Lower leg skin (tissue), 4 donors: ENCODE measurements around the gene ATXN3L. TPM values are rescaled to one million over a fixed set of nuclear protein-coding genes. Genes with fewer than 3 reads are reported as not detected.

Experiments used
- DNase-seq, 2 donors: peaks; one replicate each; pipeline ENCODE4 v3.0.0-alpha.2; 2019; ENCODE audit warnings: low spot score in 2 of 2
- H3K4me3 ChIP-seq: fragments of 200-600 bp; sonication (generic); 2 replicates; pipeline ENCODE4 v1.5.1; 2017; ENCODE audit warnings: mild to moderate bottlenecking, low read depth; ENCODE audit not compliant: poor library complexity, severe bottlenecking
- CTCF ChIP-seq, 3 donors: fragments of 450-650 bp; IDR thresholded peaks; one replicate each; pipeline ENCODE4 v1.5.1; 2016; ENCODE audit warnings: antibody characterized with exemption in 3 of 3, mild to moderate bottlenecking in 3 of 3, moderate library complexity in 2 of 3
- POLR2A ChIP-seq, 2 donors: fragments of 450-650 bp; IDR thresholded peaks; one replicate each; pipeline ENCODE4 v1.6.1; 2016 to 2017; ENCODE audit warnings: antibody characterized with exemption in 2 of 2, mild to moderate bottlenecking in 1 of 2, moderate library complexity in 1 of 2
- WGBS, 2 donors: methylation state at CpG; one replicate each; pipeline ENCODE4 v1.1.5; 2018; 5-methylcytosine and 5-hydroxymethylcytosine counted together
- intact Hi-C: fragments of 100-400 bp; cut with DNase I; formaldehyde crosslinking; loops from one replicate; pipeline ENCODE4 v1.15.0; 2023; ENCODE audit warnings: low total_unique reads
- total RNA-seq, 4 donors: library from RNA; depleted of rRNA; stranded (reverse); fragments of >200 nt; gene quantifications; one replicate each; pipeline ENCODE4 v1.1.0, GENCODE V29; 2016

ATXN3L gene
- total RNA-seq, 4 donors from 2014 or later = not detected

DNA sequence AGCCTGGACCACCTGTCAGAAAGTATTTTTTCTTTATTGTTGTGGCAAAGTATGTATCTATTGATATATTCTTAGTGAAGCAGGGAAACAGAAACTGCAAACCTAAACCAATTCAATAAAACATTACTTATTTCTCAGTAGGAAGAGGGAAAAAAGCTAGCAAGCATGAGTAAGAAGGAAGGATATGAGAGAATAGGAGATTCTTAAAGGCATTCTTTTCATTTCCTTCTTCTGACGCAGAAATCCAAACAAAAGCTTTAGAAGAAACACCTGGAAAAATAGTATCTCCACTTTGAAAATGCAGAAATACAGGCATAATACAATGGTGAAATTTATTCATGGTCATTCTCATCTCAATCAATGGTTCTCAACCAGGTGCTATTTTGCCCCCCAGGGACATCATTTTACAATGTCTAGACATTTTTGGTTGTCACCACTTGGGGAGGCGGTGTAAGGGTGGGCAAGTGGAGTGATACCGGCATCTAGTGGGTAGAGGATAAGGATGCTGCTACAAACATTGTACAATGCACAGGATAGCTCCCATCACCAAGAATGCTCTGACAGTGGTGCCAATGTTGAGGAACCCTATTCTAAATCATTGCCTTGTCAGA is 21.7 kb upstream of the ATXN3L start:
- DNase-seq = no peak
- intact Hi-C loops = no loop called here
- no peak overlapping the region for H3K4me3 ChIP-seq
- WGBS, 2 donors = 86 to 88% methylated on average over 3 of the region's 3 CpGs
- TF ChIP-seq POLR2A (IDR thresholded peaks at IDR 0.05) (no peak), CTCF (IDR thresholded peaks at IDR 0.05) (no peak)

- TF ChIP-seq CTCF (IDR thresholded peaks at IDR 0.05) (no peak), POLR2A (IDR thresholded peaks at IDR 0.05) (no peak)
- WGBS, 2 donors = 49 to 51% methylated on average over 6 to 10 of the region's 10 CpGs
- intact Hi-C loops = no loop called here
- no peak overlapping the region for H3K4me3 ChIP-seq
- DNase-seq = no peak
Observed at GRCh38 chrX:13340182-13340791, 20.4 kb upstream of the ATXN3L start.

DNA sequence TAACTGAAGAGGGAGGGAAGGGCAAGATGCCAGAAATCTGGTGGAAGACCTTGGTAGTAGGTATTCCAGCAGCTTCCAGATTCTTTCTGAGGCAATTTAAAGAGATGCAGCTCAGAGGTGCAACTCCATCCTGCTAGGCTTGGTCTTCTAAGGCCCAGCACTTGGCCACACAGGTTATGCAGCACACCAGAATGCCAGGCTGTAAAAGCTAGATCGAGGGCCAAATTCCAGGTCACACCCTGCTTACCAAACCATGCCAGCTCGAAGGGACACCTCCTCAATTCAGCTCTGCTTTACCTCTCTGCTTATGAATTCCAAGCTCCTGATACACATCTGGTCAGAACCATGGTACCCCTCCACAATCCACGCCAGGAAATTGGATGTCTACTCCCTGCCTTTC is 19.8 kb upstream of the ATXN3L start:
- WGBS, 2 donors = 50 to 71% methylated on average over 3 of the region's 3 CpGs
- intact Hi-C loops = no loop called here
- H3K4me3 ChIP-seq = no peak overlapping the region
- no peak for TF ChIP-seq POLR2A (IDR thresholded peaks at IDR 0.05)
- no peak for TF ChIP-seq CTCF (IDR thresholded peaks at IDR 0.05)
- DNase-seq = no peak

DNA sequence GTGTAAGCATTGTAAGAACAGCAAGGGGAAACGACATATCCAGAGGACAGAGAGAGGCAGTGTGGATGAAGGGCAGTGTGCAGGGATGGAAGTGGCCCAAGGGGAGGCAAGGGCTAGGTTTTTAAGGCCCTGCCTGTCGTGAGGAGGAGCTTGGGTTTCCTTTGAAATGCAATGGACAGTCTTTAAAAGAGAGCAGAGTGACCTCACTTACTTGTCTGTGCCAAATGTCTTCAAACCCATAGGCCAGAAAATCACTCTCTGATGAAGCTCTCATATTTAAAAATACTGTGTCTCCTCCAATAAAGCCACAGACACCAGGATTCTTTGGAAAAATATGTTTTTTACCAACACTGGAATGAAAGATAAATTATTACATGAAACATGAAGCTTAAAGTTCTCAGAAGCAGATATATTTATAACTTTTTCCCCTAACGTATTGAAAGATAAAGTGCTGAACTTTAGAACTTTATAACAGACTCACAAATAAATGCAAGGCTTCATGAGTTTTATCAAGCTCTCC is 19.2 kb upstream of the ATXN3L start:
- DNase-seq = no peak
- TF ChIP-seq CTCF (IDR thresholded peaks at IDR 0.05) = no peak
- no peak for TF ChIP-seq POLR2A (IDR thresholded peaks at IDR 0.05)
- intact Hi-C loops = no loop called here
- no peak overlapping the region for H3K4me3 ChIP-seq
- WGBS, 2 donors = 51 to 59% methylated on average over 3 of the region's 3 CpGs

GRCh38 chrX:13334491-13334890 is 14.6 kb upstream of the ATXN3L start:
- TF ChIP-seq CTCF (IDR thresholded peaks at IDR 0.05) = no peak
- TF ChIP-seq POLR2A (IDR thresholded peaks at IDR 0.05) = no peak
- DNase-seq = no peak
- no peak overlapping the region for H3K4me3 ChIP-seq
- WGBS, 2 donors = 90 to 91% methylated on average over 6 of the region's 6 CpGs
- intact Hi-C loops = no loop called here
